ENCODE measurements around the gene OBSCN.

OBSCN gene

GRCh38 chr1:228341450-228341813 is 133.6 kb downstream of the OBSCN start:
- DNase-seq (ENCODE audit: low read depth in 2 of 2), result no peak

DNA sequence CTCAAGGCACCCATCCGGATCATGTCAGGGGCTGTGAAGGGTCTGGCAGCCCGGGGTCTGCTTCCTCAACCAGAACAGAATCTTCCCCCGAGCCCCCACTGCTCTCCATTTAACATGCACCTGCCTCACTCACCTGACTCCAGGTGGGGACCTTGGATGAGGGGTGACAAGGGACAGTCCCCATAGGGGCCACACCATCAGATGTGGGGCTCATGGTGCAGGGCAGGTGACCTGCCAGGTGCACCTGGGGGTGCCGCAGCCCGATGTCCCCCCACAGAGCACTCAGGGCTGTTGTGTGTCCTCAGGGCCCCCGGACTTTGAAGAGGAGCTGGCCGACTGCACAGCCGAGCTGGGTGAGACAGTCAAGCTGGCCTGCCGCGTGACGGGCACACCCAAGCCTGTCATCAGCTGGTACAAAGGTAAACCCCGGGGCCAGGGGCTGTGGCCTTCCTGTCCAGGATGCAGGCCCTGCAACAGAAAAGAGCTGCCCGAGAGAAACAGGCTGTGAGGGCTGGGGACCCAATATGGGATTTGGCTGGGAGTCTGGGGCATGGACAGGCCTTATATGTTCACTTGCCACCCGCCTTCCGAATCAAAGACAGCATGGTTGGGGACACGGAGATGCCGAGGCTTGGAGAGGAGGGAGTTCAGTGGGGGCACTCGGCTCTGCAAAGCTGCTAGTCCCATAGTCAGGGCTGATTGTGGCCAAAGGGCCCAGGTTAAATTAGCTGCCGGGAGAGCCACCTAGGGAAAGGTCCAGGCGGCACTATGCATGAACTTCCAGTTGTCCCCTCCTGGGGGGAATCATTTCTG is 134.2 kb downstream of the OBSCN start:
- DNase-seq (ENCODE audit: low read depth in 2 of 2), result no peak

- DNase-seq (ENCODE audit: low read depth in 2 of 2), result no peak
Observed at GRCh38 chr1:228342627-228343190, 134.9 kb downstream of the OBSCN start.

GRCh38 chr1:228343191-228343661 is 135.4 kb downstream of the OBSCN start:
- DNase-seq (ENCODE audit: low read depth in 2 of 2), result no peak

DNA sequence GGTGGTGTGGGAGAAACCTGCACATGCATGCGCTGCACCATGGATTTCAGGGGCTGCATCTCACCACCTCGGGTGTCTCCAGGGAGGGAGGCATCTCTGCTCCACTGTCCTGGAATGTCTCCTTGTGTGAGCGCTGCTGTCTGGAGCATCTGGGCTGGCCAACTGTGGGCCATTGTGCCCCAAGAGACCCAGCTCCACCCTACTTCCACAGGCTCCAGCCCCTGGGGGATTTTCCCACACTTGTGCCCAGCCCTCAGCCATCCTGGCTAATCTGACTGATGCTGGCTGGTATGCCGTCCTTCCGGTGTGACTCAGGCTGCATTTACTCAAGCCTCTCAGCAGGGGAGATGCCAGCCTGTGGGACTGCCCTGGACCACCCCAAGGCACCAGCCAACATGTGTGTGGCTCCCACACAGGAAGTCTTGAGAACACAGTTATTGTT is 136.8 kb downstream of the OBSCN start:
- no peak for DNase-seq (ENCODE audit: low read depth in 2 of 2)

GRCh38 chr1:228345201-228345930 is 137.5 kb downstream of the OBSCN start:
- DNase-seq (ENCODE audit: low read depth in 2 of 2), result no peak

- no peak for DNase-seq (ENCODE audit: low read depth in 2 of 2)
Observed at GRCh38 chr1:228346731-228347130, 138.9 kb downstream of the OBSCN start.

DNA sequence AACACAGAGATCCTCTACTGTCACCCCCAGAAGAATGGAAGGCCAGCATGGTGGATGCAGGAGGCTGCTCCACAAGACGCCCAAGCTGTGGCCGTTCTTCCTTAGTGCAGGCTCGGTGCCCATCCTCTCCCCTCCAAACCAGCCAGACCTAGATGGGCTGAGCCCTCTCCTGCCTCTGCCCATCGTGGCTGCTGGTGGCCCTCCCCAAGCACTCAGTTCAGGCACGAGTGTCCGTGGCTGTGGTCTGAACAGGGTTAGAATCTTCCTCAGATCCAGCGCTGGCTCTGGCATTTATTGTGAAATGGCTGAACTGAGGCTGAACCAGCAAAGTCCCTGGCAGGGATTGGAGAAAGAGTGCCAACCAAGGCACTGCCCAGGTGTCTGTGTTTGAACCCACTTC is 139.3 kb downstream of the OBSCN start:
- no peak for DNase-seq (ENCODE audit: low read depth in 2 of 2)

DNA sequence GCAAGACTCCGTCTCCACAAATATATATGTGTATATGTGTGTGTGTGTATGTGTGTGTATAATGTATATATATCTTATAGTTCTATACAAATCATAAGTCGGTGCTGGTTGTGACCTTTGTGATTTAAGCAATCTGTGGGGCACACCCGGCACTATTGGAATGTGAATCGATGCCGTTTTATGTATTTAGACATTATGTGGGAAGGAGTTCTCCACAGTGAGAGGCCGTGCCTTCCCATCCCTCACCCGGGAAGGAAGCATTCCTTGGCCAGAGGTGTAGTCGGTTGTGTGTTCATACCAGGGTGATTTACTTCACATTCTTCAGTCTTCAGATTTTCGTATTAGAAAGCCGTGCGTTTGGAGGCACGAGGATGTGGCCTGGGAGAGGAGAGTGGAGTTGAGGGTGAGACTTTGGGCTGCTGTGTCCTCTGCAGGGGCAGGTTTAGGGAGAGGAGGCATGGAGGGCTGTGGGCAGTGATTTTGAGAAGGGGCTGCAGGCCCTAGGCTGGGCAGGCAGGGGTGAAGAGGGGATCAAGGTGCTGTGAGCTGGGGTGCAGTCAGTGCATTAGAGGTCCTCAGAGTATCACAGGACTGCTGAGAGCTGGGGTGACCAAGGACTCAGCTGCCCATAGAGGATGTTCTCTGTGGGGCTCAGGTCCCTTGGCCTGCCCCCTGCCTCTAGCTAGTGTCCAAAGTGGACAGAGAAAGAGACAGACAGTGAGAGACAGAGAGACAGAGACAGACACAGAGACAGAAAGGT is 141.0 kb downstream of the OBSCN start:
- no peak for DNase-seq (ENCODE audit: low read depth in 2 of 2)

DNA sequence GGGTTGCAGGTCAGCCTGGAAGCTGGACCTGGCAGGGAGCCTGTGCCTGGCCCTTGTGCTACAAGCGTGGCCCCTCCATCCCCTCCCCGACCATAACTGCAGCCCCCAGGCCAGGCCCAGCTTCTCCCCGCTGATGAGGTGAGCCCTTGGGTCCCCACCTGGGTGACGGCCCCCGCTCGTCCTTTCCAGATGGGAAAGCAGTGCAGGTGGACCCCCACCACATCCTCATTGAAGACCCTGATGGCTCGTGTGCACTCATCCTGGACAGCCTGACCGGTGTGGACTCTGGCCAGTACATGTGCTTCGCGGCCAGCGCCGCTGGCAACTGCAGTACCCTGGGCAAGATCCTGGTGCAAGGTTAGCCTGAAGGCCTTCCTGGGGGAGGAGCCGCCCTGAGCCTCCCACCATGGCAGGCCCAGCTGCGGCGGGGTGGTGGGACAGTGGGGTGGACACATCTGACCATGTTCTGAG is 141.9 kb downstream of the OBSCN start:
- DNase-seq (ENCODE audit: low read depth in 2 of 2), result no peak

- DNase-seq (ENCODE audit: low read depth in 2 of 2), result no peak
Observed at GRCh38 chr1:228350179-228350742, 142.4 kb downstream of the OBSCN start.

GRCh38 chr1:228350831-228351781 is 143.3 kb downstream of the OBSCN start:
- no peak for DNase-seq (ENCODE audit: low read depth in 2 of 2)

DNA sequence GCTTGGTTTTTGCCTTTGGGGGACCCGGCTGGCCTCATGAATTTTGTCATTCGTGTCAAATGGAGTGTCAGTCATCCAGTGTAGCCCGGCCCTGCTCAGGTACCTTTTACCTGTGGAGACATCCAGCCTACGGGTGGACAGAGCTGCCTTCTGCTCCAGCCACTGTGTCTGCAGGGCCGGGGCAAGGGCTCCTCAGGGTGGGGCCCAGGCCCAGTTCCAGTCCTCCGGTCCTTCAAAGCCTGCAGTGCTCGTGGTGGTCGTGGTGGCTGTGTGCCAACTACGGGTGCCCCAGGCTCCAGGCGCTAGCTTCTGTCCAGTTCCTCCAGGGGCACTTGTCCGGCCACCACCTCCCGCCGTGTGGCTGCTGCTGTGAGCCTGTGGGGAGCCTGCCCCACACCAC is 144.0 kb downstream of the OBSCN start:
- DNase-seq (ENCODE audit: low read depth in 2 of 2), result no peak

DNA sequence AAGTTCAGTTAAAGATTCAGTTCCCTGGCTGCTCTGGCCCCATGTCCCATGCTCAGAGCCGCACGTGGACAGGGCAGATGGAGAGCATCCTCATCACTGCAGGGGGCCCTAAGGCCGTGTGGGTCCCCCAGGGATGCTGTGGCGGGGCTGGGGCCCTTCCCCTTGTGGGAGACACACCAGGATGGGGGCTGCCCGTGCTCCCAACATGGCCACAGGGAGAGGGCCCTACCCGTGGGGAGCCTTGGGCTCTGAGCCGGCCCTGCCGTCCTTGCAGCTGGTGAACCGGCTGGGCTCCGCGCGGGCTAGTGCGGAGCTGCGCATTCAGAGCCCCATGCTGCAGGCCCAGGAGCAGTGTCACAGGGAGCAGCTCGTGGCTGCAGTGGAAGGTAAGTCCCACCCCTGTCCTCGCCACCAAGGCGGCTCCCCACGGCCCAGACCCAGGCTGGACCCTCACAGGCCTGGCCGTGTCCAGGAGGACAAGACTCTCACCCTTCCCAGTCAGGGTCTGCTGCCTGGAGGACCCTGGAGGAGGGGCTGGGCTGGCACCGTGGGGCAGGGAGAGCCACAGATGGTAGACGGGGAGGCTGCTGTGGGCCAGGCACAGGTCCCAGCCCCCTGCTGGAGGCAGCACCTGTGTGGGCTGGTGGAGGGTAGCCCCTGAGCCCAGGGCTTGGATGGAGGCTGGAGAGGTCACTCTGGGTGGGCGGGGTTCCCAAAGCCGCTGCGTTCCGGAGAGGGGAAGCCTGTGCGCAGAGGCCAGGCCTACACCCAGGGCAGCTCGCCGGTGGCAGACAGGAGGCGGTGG is 145.0 kb downstream of the OBSCN start:
- no peak for DNase-seq (ENCODE audit: low read depth in 2 of 2)

DNA sequence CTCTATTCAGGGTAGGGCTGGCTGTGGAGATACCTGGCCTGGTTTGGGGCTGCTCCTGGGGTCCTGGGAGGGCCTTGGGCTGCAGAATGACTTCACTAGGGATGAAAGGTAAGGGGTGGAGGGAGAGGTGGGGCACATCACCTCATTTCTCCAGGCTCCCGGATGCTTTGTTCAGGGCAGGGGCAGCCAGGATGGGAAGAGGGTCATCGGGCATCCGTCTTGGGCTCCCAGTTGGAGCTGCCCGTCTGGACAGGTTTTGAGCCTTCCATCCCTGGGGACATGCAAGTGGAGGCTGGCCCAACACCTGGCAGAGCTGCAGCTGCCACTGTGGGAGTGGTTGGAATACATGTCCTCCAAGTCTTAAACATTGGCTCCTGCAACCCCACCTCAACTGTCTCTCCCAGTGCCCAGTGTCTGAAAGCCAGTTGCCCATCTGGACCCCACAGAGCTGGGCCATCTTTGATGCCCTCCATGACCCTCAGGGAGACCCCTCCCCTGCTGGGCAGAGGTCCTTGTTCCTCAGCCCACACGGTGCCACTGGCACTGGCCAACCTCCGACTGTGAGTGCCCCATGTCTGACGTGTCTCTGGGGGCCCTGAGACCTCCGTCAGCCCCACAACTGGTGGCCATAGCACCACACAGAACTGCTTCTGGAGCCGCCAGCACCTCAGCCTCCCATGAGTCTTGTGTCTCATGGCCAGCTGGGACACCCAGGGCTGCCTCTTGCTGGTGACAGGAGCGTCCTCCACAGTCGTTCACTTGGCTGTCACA is 145.9 kb downstream of the OBSCN start:
- DNase-seq (ENCODE audit: low read depth in 2 of 2), result no peak

GRCh38 chr1:228354390-228355320 is 146.8 kb downstream of the OBSCN start:
- DNase-seq (ENCODE audit: low read depth in 2 of 2), result no peak

DNA sequence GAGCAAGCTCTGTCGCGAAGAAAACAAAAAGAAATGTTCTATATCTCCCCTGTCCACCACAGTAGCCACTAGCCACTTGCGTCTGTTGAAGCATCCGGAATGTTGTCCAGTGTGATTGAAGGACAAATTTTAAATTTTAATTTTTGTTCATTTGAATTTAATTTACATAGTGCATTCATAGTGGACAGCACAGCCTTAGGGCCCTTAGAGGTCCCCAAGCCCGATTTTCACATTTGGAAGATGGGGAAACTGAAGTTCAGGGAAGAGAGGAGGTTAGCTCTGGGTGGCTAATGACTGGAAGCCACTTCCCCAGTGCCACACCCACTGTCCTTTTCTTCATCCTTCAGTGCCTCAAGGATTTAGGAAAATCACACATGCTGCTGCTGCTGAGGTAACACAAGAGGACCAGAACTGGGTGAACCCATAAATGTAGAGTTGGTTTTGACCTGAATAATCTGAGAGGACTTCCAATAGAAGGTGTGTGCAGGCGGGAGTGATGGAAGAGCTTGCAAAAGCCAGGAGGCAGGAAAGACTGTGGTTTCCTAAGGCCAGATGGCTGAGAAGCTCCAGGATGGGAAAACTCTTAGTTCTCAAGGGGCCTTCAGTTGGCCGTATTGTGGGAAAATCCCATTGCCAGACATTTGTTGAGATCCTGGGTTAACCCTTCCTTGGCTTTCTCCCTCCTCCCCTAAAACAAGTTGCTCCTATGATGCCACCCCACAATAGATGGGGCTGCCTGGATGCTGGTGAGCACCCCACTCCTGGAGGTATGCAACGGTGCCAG is 149.2 kb downstream of the OBSCN start:
- DNase-seq (ENCODE audit: low read depth in 2 of 2), result no peak

All from activated CD4-positive, alpha-beta T cell treated with anti-CD3 and anti-CD28 coated beads for 24 hours (primary cell).